ENCODE measurements around the gene SLC18A2. TPM values are rescaled to one million over a fixed set of nuclear protein-coding genes. Genes with fewer than 3 reads are reported as not detected.
"Not testable (repeated sequence)": the region's sequence is repeated elsewhere in the genome, so short reads cannot be mapped to it uniquely, and the experiment has no call there.

SLC18A2 gene
- total RNA-seq, 4 donors from 2014 or later = 0.60 to 1.7 (median 0.93) TPM; not detected in 1

DNA sequence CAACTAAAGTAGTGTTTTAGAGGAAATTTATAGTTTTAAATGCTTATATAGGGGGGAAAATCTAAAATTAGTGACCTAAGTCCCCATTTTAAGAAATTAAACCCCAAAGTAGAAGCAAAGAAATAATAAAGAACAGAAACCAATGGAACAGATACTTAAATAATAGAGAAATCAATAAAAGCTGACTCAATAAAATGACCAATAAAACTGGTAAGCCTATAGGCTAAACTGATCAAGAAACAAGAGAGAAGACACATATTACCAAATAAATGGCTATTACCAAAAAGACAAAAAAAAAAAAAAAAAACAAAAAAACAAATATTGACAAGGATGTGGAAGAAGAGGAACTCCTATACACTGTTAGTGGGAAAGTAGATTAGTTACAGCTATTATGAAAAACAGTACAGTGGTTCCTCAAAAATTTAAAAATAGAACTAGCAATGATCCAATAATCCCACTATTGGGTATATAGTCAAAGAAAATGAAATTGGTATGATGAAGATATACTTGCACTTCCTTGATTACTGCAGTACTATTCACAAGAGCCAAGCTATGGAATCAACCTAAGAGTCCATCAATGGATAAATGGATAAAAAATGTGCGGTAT is 53.2 kb downstream of the SLC18A2 start:
- DNase-seq (ENCODE audit: low spot score) (no peak), ATAC-seq (ENCODE audit: low FRiP score) (no peak)
- TF ChIP-seq, protein P1, sequence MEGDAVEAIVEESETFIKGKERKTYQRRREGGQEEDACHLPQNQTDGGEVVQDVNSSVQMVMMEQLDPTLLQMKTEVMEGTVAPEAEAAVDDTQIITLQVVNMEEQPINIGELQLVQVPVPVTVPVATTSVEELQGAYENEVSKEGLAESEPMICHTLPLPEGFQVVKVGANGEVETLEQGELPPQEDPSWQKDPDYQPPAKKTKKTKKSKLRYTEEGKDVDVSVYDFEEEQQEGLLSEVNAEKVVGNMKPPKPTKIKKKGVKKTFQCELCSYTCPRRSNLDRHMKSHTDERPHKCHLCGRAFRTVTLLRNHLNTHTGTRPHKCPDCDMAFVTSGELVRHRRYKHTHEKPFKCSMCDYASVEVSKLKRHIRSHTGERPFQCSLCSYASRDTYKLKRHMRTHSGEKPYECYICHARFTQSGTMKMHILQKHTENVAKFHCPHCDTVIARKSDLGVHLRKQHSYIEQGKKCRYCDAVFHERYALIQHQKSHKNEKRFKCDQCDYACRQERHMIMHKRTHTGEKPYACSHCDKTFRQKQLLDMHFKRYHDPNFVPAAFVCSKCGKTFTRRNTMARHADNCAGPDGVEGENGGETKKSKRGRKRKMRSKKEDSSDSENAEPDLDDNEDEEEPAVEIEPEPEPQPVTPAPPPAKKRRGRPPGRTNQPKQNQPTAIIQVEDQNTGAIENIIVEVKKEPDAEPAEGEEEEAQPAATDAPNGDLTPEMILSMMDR (IDR thresholded peaks at IDR 0.05) = no peak

DNA sequence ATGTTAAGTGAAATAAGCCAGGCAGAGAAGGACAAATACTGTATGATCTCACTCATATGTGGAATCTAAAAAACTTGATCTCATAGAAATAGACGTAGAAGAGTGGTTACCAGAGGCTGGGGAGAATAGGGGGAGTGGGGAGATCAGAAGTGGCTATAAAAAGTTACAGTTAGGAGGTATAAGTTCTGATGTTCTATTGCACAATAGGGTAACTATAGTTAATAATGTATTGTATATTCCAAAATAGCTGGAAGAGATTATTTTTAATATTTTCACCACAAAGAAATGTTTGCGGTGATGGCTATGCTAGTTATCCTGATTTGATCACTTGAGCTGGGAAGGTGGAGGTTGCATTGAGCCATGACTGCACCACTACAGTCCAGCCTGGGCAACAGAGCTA is 53.8 kb downstream of the SLC18A2 start:
- TF ChIP-seq, protein P1 (IDR thresholded peaks at IDR 0.05) = no peak
- DNase-seq (ENCODE audit: low spot score) = no peak
- no peak for ATAC-seq (ENCODE audit: low FRiP score)

GRCh38 chr10:117298219-117298618 is 57.3 kb downstream of the SLC18A2 start:
- DNase-seq (ENCODE audit: low spot score) (no peak), ATAC-seq (ENCODE audit: low FRiP score) (no peak)
- TF ChIP-seq, protein P1 (IDR thresholded peaks at IDR 0.05) = no peak

GRCh38 chr10:117299435-117299834 is 58.5 kb downstream of the SLC18A2 start:
- TF ChIP-seq, protein P1 (IDR thresholded peaks at IDR 0.05) = no peak
- no peak for ATAC-seq (ENCODE audit: low FRiP score)

DNA sequence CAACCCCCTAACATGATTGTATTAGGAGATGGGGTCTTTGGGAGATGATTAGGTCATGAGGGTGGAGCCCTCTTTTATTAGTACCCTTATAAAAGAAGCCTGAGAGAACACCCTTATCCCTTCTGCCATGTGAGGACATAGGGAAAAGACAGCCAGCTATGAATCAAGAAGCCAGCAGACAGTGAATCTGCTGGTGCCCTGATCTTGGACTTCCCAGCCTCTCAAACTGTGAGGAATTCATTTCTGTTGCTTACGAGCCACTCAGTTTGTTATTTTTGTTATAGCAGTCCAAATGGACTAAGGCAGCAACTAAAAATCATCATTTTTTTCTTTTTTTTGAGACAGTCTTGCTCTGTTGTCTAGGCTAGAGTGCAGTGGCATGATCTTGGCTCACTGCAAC is 59.8 kb downstream of the SLC18A2 start:
- TF ChIP-seq, protein P1 (IDR thresholded peaks at IDR 0.05) = no peak
- DNase-seq (ENCODE audit: low spot score) (no peak), ATAC-seq (ENCODE audit: low FRiP score) (no peak)

More at GRCh38 chr10:117299435-117299834, 58.5 kb downstream of the SLC18A2 start:
- no peak for DNase-seq (ENCODE audit: low spot score)

GRCh38 chr10:117303451-117303850 is 62.5 kb downstream of the SLC18A2 start:
- not testable (repeated sequence) for DNase-seq (ENCODE audit: low spot score); ATAC-seq (ENCODE audit: low FRiP score)

GRCh38 chr10:117306674-117307073 is 65.8 kb downstream of the SLC18A2 start:
- ATAC-seq (ENCODE audit: low FRiP score) (no peak), DNase-seq (ENCODE audit: low spot score) (no peak)
- TF ChIP-seq, protein P1 (IDR thresholded peaks at IDR 0.05) = no peak

Data from omental fat pad (tissue), 4 donors.